HUES48 (cell line): ENCODE results near the gene ADCY3.
A peak's percentile ranks its signal among the peaks of the same experiment; 100 is the strongest.

ENCODE experiments used
- H3K27ac ChIP-seq: one replicate; pipeline ENCODE4 v1.7.0; 2013; ENCODE audit warnings: low read depth, low read length, inconsistent platforms
- H3K27me3 ChIP-seq: 2 replicates; pipeline ENCODE4 v1.6.1; 2013; ENCODE audit warnings: mild to moderate bottlenecking, low read length; ENCODE audit not compliant: control insufficient read depth, insufficient read depth
- H3K36me3 ChIP-seq: 2 replicates; pipeline ENCODE4 v1.6.1; 2013; ENCODE audit warnings: low read length; ENCODE audit not compliant: control insufficient read depth, insufficient read depth
- H3K4me1 ChIP-seq: 2 replicates; pipeline ENCODE4 v1.6.1; 2013; ENCODE audit warnings: mild to moderate bottlenecking, low read length; ENCODE audit not compliant: control insufficient read depth, insufficient read depth
- H3K4me3 ChIP-seq: 2 replicates; pipeline ENCODE4 v1.5.1; 2013; ENCODE audit warnings: mild to moderate bottlenecking, low read depth, low read length
- H3K9ac ChIP-seq: 2 replicates; pipeline ENCODE4 v1.6.1; 2013; ENCODE audit warnings: mild to moderate bottlenecking, low read depth, low read length, moderate library complexity
- H3K9me3 ChIP-seq: 2 replicates; pipeline ENCODE4 v1.6.1; 2013; ENCODE audit warnings: low read length; ENCODE audit not compliant: control insufficient read depth, insufficient read depth

Gene ADCY3

DNA sequence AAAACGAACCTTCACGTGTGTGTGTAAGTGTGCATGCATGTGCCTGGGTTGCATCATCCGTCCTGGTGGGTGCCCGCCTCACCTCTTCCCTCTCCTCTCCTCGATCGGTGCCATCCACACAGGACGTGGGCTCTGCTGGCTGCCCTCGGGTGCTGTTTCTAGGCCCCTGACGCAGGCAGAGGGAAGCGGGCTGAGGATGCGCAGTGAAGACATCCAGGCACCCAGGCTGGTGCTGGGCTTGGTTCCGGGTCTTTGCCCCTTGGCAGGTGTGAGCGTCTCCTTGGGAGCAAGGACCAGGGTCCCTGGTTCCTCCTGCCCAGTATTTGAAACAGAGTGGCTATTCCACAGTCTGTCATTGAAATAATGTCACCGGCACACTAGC, 6.2 kb upstream of the ADCY3 start:
- Histone ChIP-seq H3K27ac (no peak overlapping the region), H3K27me3 (no peaks in the 10 kb centered on the region), H3K4me1 (peaks cover 17% of the 10 kb centered on the region; the same call in 1 of the 2 replicates), H3K9ac (no peak overlapping the region), H3K36me3 (no peaks in the 10 kb centered on the region), H3K9me3 (no peaks in the 10 kb centered on the region), H3K4me3 (no peak overlapping the region; the same call in 1 of the 2 replicates)

DNA sequence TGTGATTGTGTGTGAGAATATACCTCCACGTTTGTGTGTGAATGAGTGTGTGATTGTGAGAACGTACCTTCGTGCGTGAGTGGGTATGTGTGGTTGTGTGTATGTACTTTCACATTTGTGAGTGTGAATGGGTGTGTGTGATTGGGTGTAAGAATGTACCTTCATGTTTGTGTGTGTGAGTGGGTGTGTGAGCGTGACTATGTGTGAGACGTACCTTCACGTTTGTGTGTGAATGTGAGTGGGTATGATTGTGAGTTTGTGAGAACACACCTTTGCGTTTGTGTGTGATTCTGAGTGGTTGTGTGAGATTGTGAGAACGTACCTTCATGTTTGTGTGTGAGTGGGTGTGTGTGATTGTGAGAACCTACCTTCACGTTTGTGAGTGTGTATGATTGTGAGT, 5.8 kb upstream of the ADCY3 start:
- Histone ChIP-seq H3K27ac (no peak overlapping the region), H3K27me3 (peaks cover 2% of the 10 kb centered on the region; the same call in 1 of the 2 replicates), H3K4me3 (no peak overlapping the region), H3K9me3 (no peaks in the 10 kb centered on the region), H3K4me1 (peaks cover 14% of the 10 kb centered on the region; the same call in 1 of the 2 replicates), H3K9ac (no peak overlapping the region), H3K36me3 (no peaks in the 10 kb centered on the region)

DNA sequence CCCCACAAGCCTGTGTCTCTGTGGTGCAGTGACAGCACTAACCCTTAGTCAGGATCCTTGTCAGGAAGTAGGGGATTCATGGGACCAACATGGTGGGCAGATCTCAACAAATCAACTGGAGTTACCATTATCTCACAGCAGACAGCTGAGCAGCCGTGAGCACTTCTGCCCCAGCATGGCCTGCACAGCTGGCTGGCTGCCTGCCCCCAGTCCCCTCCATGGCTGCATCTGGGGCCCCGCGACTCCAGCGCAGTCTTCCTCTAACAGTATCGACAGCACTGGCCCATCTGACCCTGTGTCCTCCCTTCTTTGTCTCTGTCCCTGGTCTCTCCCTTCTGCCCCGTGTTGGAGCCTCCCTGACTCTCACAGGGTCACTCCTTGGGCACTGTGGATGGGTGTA, 4.7 kb upstream of the ADCY3 start:
- H3K27ac ChIP-seq: no peak overlapping the region
- H3K27me3 ChIP-seq: peaks cover 3% of the 10 kb centered on the region; the same call in 1 of the 2 replicates
- no peaks in the 10 kb centered on the region for H3K9me3 ChIP-seq
- H3K9ac ChIP-seq: no peak overlapping the region
- H3K4me3 ChIP-seq: no peak overlapping the region
- H3K4me1 ChIP-seq: peaks cover 13% of the 10 kb centered on the region; the same call in 1 of the 2 replicates
- H3K36me3 ChIP-seq: no peaks in the 10 kb centered on the region

DNA sequence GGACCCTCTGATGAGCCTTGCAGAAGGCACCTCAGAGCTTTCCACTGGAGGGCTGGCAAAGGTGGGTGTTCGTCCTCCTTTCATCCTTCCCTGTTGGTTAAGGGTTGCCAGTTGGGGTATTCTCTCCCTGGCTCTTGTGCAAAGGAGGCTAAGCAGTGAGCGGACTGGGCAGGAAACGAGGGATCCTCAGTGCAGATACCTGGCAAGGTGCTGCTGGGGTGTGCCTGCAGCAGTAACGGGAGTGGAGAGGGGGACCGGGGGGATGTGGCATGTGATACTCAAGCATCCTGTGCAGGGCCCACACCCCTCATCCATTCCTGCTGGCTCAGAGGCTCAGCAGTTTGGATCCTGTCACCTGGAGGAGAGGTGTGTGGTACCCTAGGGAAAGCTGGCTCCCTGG, 4.2 kb upstream of the ADCY3 start:
- Histone ChIP-seq H3K4me3 (no peak overlapping the region), H3K9me3 (no peaks in the 10 kb centered on the region), H3K36me3 (no peaks in the 10 kb centered on the region), H3K4me1 (peaks cover 13% of the 10 kb centered on the region; the same call in 1 of the 2 replicates), H3K27me3 (peaks cover 3% of the 10 kb centered on the region; the same call in 1 of the 2 replicates), H3K9ac (no peak overlapping the region), H3K27ac (no peak overlapping the region)

DNA sequence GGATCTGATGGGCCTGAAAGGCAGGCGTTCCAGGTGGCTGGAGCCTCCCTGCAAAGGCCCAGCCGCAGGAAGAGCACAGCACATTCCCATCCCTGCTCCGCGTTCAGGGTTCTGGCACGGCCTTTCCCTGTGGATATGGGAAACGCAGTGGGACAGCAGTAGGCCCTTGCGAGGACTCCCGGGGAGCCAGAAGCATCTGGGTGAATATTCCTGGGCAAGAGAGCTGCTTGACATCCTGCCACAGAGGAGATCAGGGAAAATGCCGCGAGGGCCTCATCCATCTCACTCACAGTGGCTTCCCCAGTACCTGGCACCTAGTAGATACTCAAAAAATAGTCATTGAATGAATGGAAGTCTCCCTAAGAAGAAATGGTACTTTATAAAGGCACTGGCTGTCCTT, 3.1 kb upstream of the ADCY3 start:
- H3K9me3 ChIP-seq: no peaks in the 10 kb centered on the region
- no peak overlapping the region for H3K9ac ChIP-seq
- no peak overlapping the region for H3K27ac ChIP-seq
- H3K27me3 ChIP-seq: peaks cover 3% of the 10 kb centered on the region; the same call in 1 of the 2 replicates
- H3K36me3 ChIP-seq: 0 out of 2 replicates have a peak, but pooled peaks cover under 1% of the 10 kb centered on the region
- peaks cover 16% of the 10 kb centered on the region; the same call in 1 of the 2 replicates for H3K4me1 ChIP-seq
- H3K4me3 ChIP-seq: no peak overlapping the region

DNA sequence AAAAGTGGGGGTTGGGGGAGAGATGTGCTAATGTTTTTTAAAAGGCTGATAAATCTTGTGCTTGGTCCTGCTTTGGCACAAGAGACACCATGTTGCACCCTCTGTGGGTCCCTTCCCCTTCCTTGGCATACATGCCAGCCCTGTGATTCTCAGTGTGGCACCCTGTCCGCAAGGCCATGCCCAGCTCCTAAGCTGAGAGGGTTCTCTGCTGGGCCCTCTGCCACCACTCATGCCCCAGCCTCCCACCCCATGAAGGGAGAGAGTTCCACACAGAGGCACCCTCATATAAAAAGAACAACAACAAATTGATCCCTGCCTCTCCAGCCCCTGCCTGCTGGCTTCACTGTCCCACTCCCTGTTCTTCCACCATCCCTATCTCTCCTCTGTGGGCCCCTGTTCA, 2.5 kb upstream of the ADCY3 start:
- peaks cover 3% of the 10 kb centered on the region; the same call in 1 of the 2 replicates for H3K27me3 ChIP-seq
- peaks cover 16% of the 10 kb centered on the region; the same call in 1 of the 2 replicates for H3K4me1 ChIP-seq
- no peak overlapping the region for H3K4me3 ChIP-seq
- no peak overlapping the region for H3K9ac ChIP-seq
- H3K27ac ChIP-seq: no peak overlapping the region
- H3K36me3 ChIP-seq: peaks cover 6% of the 10 kb centered on the region; the same call in 1 of the 2 replicates
- H3K9me3 ChIP-seq: no peaks in the 10 kb centered on the region

DNA sequence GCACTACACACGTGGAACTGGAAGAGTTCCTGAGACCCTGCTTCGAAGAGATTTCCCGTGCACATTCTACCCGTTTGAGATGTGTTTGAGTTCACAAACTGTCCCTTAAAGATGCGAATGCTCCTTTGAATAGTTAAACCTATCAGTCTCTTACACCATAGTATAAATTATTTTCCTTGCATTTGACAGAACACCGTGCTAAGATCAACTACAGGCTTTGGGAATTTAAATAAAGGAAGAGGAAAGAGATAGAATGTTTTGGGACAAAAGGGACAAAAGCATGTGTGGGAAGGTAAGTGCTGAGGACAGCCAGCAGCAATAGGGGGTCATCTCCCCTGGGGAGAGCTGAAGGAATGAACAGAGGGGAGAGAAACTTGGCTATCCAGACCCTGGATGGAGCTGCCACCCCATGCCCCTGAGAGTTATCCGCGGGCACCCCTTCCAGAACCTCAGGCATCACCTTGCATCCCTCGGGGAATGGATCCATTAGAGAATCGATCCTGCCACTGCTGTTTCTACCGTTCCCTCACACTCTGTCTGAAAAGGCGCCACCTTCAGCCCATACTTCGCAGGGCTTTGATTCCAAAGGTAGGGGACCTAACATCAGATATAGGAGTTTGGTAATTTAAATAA, 888 bp upstream of the ADCY3 start:
- H3K27me3 ChIP-seq: peaks cover 3% of the 10 kb centered on the region; the same call in 1 of the 2 replicates
- no peak overlapping the region for H3K27ac ChIP-seq
- no peak overlapping the region for H3K9ac ChIP-seq
- 0 out of 2 replicates have a peak, but pooled peaks cover 4% of the 10 kb centered on the region for H3K4me1 ChIP-seq
- peak overlapping the region; percentile 52 for H3K4me3 ChIP-seq
- peaks cover 6% of the 10 kb centered on the region; the same call in 1 of the 2 replicates for H3K36me3 ChIP-seq
- no peaks in the 10 kb centered on the region for H3K9me3 ChIP-seq

DNA sequence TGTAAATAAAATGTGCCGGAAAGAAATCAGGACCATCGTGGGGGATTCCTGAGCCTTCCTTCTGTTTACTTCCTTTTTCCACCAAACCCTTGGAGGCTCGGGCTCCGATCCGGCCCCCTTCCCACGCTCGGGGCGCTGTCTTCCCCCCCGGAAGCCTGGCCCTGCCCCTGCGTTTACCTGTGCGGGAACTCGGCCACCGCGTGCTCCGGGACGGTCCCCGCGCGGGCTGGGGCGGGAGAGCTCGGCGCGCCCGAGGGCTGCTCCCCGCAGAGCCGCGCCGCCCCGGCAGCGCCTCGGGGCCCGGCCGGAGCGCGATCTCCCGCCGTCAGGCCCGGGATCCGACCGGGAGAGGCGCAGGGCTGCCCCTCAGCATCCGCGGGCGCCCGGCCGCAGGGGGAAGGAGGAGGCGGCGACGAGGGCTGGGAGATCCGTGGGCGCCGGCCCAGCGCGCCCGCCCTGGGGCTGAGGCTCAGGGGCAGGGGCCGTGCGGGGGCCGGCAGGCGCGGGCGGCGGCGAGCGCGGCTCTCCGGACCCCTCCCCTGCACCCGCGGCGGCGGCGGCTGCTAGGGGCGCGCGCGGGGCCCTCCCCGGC, 435 bp downstream of the ADCY3 start:
- no peak overlapping the region for H3K27ac ChIP-seq
- no peak overlapping the region; the same call in 1 of the 2 replicates for H3K9ac ChIP-seq
- peak overlapping the region; percentile 64 for H3K4me3 ChIP-seq
- peaks cover 8% of the 10 kb centered on the region; the same call in 1 of the 2 replicates for H3K36me3 ChIP-seq
- H3K9me3 ChIP-seq: no peaks in the 10 kb centered on the region
- H3K27me3 ChIP-seq: peaks cover 3% of the 10 kb centered on the region; the same call in 1 of the 2 replicates
- H3K4me1 ChIP-seq: 0 out of 2 replicates have a peak, but pooled peaks cover 4% of the 10 kb centered on the region

DNA sequence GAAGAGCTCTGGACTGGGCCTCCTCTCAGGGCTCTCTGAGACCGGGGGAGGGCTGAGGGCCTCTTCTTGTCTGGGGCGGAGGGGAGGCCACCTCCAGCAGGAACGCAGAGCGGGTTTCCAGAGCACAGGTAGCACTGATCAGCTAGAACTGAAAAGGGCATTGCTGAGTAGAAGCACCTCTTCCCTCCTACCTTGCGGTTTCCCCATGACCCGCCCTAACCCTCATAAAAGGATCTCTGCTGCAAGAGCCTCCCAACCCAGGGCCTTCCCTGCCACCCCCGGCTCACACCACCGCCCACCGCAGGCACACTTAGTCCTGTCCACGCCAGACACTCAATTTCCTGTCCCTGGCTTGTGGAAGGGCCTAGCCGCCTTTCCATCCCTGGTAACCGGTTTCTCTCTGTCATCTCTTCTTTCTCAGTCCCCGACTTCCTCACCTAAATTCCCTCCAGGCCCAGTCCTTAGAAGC, 966 bp downstream of the ADCY3 start:
- peaks cover 8% of the 10 kb centered on the region; the same call in 1 of the 2 replicates for H3K36me3 ChIP-seq
- peaks cover 3% of the 10 kb centered on the region; the same call in 1 of the 2 replicates for H3K27me3 ChIP-seq
- H3K27ac ChIP-seq: no peak overlapping the region
- H3K4me3 ChIP-seq: peak overlapping the region; percentile 64
- H3K9ac ChIP-seq: no peak overlapping the region; the same call in 1 of the 2 replicates
- no peaks in the 10 kb centered on the region for H3K9me3 ChIP-seq
- H3K4me1 ChIP-seq: 0 out of 2 replicates have a peak, but pooled peaks cover 4% of the 10 kb centered on the region

DNA sequence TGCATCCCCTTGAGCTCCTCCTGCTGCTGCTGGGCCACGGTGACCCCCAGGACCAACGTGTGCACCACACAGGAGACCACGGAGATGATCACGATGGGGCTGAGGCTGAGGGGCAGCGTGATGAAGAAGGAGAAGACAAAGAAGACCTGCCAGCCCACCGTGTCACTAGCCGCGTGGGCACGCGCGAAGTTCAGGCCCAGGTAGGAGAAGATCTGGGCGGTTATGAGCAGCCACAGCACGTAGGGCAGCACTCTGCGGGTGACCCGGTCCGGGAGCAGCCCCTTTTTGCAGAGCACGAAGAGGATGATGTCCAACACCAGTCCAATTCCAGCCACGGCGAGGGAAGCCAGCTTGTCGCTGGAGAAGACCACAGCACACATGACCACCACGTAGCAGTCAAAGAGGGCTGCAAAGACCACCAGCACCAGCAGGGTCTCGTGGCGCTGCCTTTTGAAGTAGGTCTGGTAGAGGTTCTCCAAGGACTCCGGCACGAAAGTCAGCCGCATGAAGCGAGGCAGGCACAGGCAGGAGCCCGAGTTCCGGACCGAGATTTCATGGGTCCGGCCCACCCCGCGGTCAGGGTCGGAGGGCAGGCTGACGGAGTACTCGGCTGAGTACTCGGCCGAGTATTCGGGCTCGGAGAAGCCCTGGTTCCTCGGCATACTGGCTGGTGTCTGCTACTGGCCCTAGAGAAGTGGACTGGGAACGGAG, 1.6 kb downstream of the ADCY3 start:
- no peak overlapping the region for H3K27ac ChIP-seq
- peak overlapping the region; percentile 64 for H3K4me3 ChIP-seq
- peaks cover 8% of the 10 kb centered on the region; the same call in 1 of the 2 replicates for H3K36me3 ChIP-seq
- peaks cover 3% of the 10 kb centered on the region; the same call in 1 of the 2 replicates for H3K27me3 ChIP-seq
- H3K4me1 ChIP-seq: 0 out of 2 replicates have a peak, but pooled peaks cover 4% of the 10 kb centered on the region
- H3K9me3 ChIP-seq: no peaks in the 10 kb centered on the region
- no peak overlapping the region for H3K9ac ChIP-seq
